ENCODE results near the gene HMGN4. TPM values are rescaled to one million over a fixed set of nuclear protein-coding genes. Genes with fewer than 3 reads are reported as not detected.

The HMGN4 gene
- total and polyA plus RNA-seq, 2 of the 8 experiments (the other 6 are each of a cell fraction or from before 2014, with no cell fraction given), result 23.4 to 66.4 TPM

DNA sequence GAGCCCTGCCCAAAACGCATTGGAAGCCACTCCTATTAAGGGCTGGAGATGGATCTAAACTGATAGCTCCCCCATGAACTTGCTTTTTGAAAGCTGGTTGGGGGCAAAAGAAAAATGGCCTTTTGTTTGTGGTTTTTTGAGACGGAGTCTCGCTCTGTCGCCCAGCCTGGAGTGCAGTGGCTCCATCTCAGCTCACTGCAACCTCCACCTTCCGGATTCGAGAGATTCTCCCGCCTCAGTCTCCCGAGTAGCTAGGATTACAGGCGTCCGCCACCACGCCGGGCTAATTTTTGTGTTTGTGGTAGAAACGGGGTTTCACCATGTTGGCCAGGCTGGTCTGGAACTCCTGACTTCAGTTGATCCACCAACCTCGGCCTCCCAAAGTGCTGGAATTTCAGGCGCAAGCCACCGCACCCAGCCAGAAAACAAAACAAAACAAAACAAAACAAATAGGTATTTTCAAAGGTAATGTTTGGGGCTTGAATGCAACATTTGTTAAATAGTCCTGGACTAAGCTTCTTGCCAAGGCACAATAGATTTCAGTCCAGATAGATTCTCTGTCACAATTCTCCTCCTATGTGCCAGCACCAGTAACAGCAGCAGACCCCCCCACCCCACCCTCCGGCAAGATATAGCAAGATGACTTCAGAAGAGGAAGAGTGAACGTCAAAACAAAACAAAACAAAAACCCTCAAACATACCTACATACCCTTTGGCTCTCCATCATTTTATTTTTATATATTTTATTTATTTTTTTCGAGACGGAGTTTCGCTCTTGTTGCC lies 32.1 kb downstream of the HMGN4 start (continued):
- TF ChIP-seq, protein P1, sequence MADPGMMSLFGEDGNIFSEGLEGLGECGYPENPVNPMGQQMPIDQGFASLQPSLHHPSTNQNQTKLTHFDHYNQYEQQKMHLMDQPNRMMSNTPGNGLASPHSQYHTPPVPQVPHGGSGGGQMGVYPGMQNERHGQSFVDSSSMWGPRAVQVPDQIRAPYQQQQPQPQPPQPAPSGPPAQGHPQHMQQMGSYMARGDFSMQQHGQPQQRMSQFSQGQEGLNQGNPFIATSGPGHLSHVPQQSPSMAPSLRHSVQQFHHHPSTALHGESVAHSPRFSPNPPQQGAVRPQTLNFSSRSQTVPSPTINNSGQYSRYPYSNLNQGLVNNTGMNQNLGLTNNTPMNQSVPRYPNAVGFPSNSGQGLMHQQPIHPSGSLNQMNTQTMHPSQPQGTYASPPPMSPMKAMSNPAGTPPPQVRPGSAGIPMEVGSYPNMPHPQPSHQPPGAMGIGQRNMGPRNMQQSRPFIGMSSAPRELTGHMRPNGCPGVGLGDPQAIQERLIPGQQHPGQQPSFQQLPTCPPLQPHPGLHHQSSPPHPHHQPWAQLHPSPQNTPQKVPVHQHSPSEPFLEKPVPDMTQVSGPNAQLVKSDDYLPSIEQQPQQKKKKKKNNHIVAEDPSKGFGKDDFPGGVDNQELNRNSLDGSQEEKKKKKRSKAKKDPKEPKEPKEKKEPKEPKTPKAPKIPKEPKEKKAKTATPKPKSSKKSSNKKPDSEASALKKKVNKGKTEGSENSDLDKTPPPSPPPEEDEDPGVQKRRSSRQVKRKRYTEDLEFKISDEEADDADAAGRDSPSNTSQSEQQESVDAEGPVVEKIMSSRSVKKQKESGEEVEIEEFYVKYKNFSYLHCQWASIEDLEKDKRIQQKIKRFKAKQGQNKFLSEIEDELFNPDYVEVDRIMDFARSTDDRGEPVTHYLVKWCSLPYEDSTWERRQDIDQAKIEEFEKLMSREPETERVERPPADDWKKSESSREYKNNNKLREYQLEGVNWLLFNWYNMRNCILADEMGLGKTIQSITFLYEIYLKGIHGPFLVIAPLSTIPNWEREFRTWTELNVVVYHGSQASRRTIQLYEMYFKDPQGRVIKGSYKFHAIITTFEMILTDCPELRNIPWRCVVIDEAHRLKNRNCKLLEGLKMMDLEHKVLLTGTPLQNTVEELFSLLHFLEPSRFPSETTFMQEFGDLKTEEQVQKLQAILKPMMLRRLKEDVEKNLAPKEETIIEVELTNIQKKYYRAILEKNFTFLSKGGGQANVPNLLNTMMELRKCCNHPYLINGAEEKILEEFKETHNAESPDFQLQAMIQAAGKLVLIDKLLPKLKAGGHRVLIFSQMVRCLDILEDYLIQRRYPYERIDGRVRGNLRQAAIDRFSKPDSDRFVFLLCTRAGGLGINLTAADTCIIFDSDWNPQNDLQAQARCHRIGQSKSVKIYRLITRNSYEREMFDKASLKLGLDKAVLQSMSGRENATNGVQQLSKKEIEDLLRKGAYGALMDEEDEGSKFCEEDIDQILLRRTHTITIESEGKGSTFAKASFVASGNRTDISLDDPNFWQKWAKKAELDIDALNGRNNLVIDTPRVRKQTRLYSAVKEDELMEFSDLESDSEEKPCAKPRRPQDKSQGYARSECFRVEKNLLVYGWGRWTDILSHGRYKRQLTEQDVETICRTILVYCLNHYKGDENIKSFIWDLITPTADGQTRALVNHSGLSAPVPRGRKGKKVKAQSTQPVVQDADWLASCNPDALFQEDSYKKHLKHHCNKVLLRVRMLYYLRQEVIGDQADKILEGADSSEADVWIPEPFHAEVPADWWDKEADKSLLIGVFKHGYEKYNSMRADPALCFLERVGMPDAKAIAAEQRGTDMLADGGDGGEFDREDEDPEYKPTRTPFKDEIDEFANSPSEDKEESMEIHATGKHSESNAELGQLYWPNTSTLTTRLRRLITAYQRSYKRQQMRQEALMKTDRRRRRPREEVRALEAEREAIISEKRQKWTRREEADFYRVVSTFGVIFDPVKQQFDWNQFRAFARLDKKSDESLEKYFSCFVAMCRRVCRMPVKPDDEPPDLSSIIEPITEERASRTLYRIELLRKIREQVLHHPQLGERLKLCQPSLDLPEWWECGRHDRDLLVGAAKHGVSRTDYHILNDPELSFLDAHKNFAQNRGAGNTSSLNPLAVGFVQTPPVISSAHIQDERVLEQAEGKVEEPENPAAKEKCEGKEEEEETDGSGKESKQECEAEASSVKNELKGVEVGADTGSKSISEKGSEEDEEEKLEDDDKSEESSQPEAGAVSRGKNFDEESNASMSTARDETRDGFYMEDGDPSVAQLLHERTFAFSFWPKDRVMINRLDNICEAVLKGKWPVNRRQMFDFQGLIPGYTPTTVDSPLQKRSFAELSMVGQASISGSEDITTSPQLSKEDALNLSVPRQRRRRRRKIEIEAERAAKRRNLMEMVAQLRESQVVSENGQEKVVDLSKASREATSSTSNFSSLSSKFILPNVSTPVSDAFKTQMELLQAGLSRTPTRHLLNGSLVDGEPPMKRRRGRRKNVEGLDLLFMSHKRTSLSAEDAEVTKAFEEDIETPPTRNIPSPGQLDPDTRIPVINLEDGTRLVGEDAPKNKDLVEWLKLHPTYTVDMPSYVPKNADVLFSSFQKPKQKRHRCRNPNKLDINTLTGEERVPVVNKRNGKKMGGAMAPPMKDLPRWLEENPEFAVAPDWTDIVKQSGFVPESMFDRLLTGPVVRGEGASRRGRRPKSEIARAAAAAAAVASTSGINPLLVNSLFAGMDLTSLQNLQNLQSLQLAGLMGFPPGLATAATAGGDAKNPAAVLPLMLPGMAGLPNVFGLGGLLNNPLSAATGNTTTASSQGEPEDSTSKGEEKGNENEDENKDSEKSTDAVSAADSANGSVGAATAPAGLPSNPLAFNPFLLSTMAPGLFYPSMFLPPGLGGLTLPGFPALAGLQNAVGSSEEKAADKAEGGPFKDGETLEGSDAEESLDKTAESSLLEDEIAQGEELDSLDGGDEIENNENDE (IDR thresholded peaks at IDR 0.05; ENCODE audit: insufficient replicate concordance, low read length), result no peak
- TF ChIP-seq KDM4A (IDR thresholded peaks at IDR 0.05; ENCODE audit: low read depth, low read length, severe bottlenecking), result no peak
- TF ChIP-seq, protein P2, sequence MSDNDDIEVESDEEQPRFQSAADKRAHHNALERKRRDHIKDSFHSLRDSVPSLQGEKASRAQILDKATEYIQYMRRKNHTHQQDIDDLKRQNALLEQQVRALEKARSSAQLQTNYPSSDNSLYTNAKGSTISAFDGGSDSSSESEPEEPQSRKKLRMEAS (IDR thresholded peaks at IDR 0.05), result no peak
- no peak for TF ChIP-seq POLR2A (IDR thresholded peaks at IDR 0.05; ENCODE audit: control extremely low read depth in 1 of 2, low read depth in 2 of 2, low read length in 2 of 2)
